ENCODE results near the gene ANKRD62. TPM values are rescaled to one million over a fixed set of nuclear protein-coding genes. Genes with fewer than 3 reads are reported as not detected.

Gene ANKRD62
- total and polyA plus RNA-seq, 7 donors = not detected

DNA sequence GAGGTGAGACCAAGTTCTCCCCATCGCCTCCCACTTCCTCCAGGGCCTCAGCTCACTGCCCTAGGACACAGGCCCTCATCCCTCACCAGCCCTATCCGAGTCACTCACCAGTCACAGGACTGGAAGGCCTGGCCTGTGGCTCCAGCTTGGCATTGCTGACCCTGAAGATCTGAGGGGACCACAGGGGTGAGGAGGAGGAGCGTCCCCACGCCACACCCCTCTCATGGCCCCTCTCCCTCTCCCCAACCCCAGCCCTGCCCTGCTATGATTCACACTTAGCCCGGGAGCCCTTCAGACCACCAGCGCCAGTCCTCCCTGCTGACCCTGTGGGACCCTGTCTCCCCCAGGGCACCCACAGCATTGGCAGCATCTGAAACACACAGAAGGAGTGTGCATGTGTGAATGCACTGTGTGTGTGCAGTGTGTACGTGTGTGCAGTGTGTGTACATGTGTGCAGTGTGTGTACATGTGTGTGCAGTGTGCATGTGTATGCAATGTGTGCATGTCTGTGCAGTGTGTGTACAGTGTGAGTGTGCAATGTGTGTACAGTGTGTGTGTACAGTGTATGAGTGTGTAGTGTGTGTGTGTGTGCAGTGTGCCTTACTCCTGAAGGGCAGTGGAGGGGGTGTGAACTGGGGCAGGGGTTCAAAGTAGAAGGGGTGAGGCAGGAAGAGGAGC is 29.4 kb upstream of the ANKRD62 start:
- ATAC-seq = no peak
- Histone ChIP-seq H3K27ac (no peak overlapping the region), H3K27me3 (ENCODE audit: insufficient read depth in 3 of 3, low read length in 2 of 3) (no peaks in the 10 kb centered on the region), H3K4me3 (no peak overlapping the region), H3K9me3 (no peaks in the 10 kb centered on the region), H3K4me1 (no peaks in the 10 kb centered on the region), H3K36me3 (ENCODE audit: insufficient read depth in 1 of 2, low read depth in 1 of 2) (no peaks in the 10 kb centered on the region)
- DNase-seq = no peak
- TF ChIP-seq, protein P1, sequence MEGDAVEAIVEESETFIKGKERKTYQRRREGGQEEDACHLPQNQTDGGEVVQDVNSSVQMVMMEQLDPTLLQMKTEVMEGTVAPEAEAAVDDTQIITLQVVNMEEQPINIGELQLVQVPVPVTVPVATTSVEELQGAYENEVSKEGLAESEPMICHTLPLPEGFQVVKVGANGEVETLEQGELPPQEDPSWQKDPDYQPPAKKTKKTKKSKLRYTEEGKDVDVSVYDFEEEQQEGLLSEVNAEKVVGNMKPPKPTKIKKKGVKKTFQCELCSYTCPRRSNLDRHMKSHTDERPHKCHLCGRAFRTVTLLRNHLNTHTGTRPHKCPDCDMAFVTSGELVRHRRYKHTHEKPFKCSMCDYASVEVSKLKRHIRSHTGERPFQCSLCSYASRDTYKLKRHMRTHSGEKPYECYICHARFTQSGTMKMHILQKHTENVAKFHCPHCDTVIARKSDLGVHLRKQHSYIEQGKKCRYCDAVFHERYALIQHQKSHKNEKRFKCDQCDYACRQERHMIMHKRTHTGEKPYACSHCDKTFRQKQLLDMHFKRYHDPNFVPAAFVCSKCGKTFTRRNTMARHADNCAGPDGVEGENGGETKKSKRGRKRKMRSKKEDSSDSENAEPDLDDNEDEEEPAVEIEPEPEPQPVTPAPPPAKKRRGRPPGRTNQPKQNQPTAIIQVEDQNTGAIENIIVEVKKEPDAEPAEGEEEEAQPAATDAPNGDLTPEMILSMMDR (IDR thresholded peaks at IDR 0.05) = no peak
- 87 to 91% (median 89%) methylated on average over 5 to 7 of the region's 7 CpGs for WGBS, 3 donors
- intact Hi-C loops (cut with DNase I) = no loop called here

DNA sequence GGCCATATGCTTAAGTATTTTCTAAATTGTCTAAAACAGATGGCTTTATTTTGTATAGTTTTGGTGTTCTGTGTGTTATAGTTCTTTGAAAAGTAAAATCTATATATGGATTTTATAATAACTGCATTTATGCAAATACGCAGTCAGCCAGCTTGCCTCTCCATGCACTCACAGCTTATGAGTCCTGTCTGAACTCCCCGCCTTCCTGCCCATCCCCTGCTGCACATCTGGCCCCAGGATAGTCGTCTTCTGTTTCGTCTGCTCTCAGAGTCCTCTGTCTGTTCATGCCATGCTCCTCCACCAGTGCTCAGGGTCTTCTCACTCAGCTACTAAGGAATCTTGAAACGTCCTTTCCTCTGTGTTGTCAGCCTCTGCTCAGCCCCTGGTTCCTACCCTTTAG is 28.2 kb upstream of the ANKRD62 start:
- Histone ChIP-seq H3K27me3 (ENCODE audit: insufficient read depth in 3 of 3, low read length in 2 of 3) (no peaks in the 10 kb centered on the region), H3K9me3 (no peaks in the 10 kb centered on the region), H3K4me1 (no peaks in the 10 kb centered on the region), H3K36me3 (ENCODE audit: insufficient read depth in 1 of 2, low read depth in 1 of 2) (no peaks in the 10 kb centered on the region), H3K27ac (no peak overlapping the region), H3K4me3 (no peak overlapping the region)
- TF ChIP-seq, protein P1 (IDR thresholded peaks at IDR 0.05) = no peak
- DNase-seq (no peak), ATAC-seq (no peak)
- intact Hi-C loops (cut with DNase I) = no loop called here
- 64 to 68% (median 64%) methylated on average over 5 of the region's 5 CpGs for WGBS, 3 donors

DNA sequence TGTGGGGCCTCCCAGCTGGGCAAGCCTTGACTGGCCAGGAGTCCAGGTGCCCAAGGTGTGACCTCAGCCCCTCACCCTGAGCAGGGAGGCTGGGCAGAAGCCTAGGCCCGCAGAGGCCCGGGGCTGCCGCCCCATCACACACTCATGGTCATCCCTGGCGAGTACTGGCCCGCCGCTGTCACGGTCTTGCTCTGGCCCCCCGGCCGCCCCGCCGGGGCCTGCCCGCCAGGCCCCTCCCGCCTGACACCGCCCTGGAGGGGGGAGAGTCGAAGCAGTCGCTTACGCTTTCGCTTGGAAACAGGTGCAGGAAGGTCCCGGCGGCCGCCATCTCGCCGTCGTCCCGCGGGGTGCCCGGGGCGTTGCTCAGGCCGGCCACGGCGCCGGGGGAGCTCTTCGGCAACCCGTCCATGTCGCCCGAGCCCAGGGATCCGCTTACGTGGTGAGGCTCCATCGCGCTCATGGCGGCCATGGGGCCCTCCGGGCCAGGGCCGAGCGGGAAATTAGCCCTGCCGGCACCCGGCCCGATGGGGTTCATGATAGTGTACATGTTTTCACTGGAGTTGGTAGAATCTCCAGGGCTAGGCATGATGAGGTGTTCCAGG is 26.6 kb upstream of the ANKRD62 start:
- ATAC-seq = no peak
- intact Hi-C loops (cut with DNase I) = no loop called here
- WGBS, 3 donors = 97 to 98% (median 98%) methylated on average over 43 to 47 of the region's 47 CpGs

DNA sequence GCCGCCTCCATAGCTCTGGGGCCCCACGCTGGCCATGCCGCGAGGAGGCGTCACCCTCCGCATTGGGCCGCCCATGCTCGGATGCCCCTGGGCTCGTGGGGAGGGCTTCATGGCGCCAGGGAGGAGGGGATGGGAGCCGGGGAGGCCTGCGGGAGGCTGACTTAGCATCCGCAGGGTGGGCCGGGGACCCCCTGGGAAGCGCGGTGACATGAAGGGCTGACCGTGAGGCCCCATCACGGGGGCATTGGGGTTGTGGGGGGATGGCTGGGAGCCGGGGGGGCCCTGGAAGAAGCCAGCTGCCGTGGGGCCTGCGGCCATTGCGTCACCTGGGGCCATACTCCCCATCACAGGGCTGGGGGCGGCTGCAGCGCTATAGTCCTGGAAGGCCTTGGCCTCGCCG is 26.0 kb upstream of the ANKRD62 start:
- no peak for DNase-seq
- intact Hi-C loops (cut with DNase I) = no loop called here
- WGBS, 3 donors = 94 to 97% (median 97%) methylated on average over 24 to 26 of the region's 26 CpGs
- Histone ChIP-seq H3K36me3 (ENCODE audit: insufficient read depth in 1 of 2, low read depth in 1 of 2) (no peaks in the 10 kb centered on the region), H3K27me3 (ENCODE audit: insufficient read depth in 3 of 3, low read length in 2 of 3) (no peaks in the 10 kb centered on the region), H3K9me3 (no peaks in the 10 kb centered on the region), H3K4me3 (no peak overlapping the region), H3K4me1 (no peaks in the 10 kb centered on the region), H3K27ac (no peak overlapping the region)
- TF ChIP-seq, protein P1 (IDR thresholded peaks at IDR 0.05) = no peak
- no peak for ATAC-seq

More for the DNA sequence above, 26.6 kb upstream of the ANKRD62 start:
- Histone ChIP-seq H3K4me3 (no peak overlapping the region), H3K4me1 (no peaks in the 10 kb centered on the region), H3K27me3 (ENCODE audit: insufficient read depth in 3 of 3, low read length in 2 of 3) (no peaks in the 10 kb centered on the region), H3K36me3 (ENCODE audit: insufficient read depth in 1 of 2, low read depth in 1 of 2) (no peaks in the 10 kb centered on the region), H3K27ac (no peak overlapping the region), H3K9me3 (no peaks in the 10 kb centered on the region)
- TF ChIP-seq, protein P1 (IDR thresholded peaks at IDR 0.05) = no peak
- DNase-seq = no peak

Data from psoas muscle (tissue), 8 donors.